Measurements from ENCODE around the gene ITPR2. TPM values are rescaled to one million over a fixed set of nuclear protein-coding genes. Genes with fewer than 3 reads are reported as not detected.

Gene ITPR2
- total RNA-seq, 4 donors from 2014 or later, result 34.1 to 53.0 (median 41.0) TPM

DNA sequence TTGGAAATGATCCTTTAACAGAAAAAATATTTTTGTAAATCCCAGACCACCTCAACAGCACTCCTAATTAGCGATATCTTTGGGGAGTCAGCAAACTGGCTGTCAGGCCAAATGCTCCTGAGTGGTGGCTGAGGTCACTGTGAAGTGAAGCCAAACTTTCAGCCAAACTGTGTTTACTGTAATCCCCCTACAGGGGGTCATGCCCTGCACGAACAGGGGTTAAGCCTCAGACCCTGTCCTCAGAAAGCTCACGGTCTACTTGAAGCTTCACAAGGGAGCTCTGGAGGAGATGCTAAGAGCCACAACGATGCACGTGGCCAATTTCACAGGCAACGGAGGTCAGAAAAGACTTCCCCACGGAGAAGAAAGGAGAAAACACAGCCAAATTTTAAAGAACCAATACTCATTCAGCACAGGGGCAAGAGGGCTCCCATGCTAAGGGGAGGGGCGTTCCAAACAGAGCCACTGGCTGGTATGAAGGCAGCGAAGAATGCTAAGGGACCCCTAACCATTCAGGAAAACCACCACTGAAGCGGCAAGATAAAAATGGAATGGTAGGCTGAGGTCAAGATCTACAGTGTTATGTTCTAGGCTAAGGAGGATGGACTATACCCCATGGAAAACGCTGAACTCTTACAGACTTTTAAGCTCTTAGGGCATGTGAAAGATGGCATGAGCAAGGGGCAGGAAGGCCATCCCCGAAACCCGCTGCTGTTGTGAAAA is 105.4 kb downstream of the ITPR2 start:
- TF ChIP-seq, protein P1, sequence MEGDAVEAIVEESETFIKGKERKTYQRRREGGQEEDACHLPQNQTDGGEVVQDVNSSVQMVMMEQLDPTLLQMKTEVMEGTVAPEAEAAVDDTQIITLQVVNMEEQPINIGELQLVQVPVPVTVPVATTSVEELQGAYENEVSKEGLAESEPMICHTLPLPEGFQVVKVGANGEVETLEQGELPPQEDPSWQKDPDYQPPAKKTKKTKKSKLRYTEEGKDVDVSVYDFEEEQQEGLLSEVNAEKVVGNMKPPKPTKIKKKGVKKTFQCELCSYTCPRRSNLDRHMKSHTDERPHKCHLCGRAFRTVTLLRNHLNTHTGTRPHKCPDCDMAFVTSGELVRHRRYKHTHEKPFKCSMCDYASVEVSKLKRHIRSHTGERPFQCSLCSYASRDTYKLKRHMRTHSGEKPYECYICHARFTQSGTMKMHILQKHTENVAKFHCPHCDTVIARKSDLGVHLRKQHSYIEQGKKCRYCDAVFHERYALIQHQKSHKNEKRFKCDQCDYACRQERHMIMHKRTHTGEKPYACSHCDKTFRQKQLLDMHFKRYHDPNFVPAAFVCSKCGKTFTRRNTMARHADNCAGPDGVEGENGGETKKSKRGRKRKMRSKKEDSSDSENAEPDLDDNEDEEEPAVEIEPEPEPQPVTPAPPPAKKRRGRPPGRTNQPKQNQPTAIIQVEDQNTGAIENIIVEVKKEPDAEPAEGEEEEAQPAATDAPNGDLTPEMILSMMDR (IDR thresholded peaks at IDR 0.05; ENCODE audit: low read depth), result no peak

DNA sequence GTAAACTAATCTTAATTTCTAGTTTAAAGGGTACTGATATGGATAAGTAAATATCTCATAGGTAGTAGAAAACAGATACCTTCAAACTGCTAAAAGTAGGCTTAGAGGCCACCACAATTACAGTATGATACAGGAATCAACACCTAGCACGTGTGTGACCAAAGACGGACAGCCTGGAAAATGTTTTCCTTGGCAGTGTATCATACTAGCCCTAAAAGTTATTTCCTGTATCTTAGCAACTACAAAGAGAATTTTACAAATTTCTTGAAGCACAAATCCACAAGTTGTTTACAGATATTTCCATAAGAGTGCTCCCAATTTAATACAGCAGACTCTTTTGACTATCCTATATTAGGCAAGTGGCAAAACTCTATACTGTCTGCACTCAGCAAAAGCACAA is 106.0 kb downstream of the ITPR2 start:
- TF ChIP-seq, protein P1 (IDR thresholded peaks at IDR 0.05; ENCODE audit: low read depth), result no peak

DNA sequence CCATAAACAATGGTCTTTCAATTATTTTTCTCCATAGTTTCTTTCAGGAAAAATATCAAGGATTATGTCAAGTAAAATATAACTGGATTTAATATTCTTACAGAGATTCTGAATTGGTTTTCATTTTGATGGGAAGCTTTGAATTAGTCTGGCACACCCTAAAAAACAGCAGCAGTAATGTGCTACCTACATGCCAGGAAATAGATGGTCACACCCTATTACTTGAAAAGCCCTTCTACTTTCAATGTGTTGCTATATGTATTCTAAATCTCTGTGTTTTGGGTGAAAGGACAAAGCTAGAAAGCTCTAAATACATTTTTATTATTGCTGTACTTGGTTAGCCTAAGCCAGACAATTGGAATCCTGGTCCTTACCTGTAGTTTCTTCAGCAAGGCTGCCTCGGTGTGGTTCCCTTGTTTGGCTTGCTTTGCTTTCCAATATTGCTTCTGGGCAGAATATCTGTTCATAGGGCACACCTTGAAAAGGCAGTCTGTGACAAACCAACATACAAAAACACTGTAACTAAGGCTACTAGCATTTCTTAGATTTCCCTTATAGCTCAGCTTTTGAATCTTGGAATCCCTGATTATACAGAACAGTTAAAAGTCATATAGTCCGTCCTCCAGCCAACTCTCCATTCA is 107.6 kb downstream of the ITPR2 start:
- TF ChIP-seq, protein P1 (IDR thresholded peaks at IDR 0.05; ENCODE audit: low read depth), result no peak

DNA sequence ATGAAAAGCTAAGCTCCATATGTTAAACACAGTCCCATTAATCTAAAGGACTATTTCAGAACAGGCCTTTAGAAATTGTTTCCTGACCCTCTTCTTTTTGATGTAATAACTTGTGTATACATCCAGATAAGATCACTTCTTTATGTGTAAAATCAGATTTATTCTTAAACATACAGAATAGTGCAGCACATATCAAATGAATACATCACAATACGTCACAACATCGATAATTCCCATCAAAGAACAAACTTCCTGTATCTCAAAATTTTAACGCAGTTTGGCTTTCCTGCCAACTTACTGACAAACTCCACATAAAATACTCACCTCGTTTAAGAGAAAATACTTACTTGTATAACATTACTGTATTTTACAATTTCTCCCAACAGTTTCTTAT is 108.7 kb downstream of the ITPR2 start:
- TF ChIP-seq, protein P1 (IDR thresholded peaks at IDR 0.05; ENCODE audit: low read depth), result no peak

DNA sequence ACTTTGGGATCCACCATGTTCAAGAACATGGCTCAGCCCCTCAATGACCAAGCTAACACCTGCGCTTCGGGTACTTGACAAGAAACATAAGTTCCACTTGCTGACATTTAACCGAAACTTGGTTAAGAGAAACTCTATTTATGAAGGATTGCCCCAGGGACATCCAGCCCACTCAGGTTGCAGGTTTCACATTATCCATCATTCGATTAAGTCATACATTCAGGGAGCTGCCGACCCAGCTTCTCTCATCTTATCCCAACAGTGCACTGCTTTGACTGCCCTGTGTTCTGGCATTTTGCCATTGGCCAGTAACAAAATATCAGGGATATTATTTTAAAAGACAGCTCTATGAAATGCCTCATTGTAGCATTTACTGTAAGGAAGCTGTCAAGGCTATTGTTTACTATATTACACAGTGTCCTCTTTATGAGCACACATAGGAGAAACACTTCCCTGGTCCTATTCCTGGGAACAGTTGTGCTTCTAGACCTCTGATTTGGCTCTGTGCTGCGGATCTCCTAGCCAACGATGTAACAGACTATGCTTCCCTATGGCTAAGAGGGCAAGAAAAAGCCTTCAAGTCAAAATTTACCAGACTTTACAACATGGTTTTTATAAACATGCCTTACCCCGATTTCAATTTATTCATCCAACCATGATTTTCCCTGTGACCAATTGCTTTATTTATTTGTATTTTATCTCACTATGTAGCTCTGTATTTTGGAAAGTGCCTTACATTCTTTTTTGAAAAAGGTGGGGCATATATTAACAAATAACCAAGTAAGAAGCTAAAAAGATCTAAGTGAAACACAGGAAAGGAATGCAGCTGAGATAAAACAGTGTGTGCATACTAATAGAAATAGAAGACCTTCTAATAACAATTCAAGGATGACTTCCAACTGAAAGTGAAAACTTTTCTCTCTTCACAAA is 109.3 kb downstream of the ITPR2 start:
- TF ChIP-seq, protein P1 (IDR thresholded peaks at IDR 0.05; ENCODE audit: low read depth), result no peak

DNA sequence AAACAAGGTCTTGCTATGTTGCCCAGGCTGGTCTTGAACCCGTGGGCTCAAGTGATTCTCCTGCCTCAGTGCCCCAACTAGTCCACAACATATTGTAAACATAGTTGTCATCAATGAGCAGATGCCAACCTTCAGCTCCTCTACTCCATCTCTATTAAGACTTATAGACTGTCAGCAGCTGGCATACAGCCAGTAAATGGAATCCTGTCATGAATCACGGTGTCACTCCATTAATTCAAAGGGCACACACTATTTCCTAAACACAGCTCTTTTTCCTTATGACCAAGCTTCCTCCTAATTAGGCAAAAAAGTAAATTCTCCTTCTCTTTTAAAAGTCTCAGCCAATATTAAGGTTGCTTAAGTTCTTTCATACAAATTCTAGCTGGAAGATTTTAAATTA is 111.2 kb downstream of the ITPR2 start:
- TF ChIP-seq, protein P1 (IDR thresholded peaks at IDR 0.05; ENCODE audit: low read depth), result no peak

DNA sequence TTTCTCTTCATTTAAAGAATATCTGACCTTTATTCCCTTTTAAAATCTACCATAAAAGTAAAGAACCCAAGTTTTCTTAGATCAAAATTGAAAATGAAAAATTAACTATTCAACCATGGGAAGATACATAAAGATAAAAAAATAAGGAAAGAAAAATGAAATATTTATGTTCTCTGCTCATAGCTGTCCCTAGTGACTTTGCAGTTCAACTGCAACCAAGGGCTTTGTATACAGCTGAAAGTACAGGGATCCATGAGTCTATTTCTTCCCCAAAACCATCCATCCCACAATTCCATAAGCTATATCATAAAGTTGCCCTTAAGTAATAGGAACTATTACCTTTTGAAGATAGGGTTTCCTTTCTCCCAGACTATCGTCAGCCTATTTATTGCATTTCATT is 113.1 kb downstream of the ITPR2 start:
- TF ChIP-seq, protein P1 (IDR thresholded peaks at IDR 0.05; ENCODE audit: low read depth), result no peak
